ENCODE data around the gene FLOT2. TPM values are rescaled to one million over a fixed set of nuclear protein-coding genes. Genes with fewer than 3 reads are reported as not detected.

Gene FLOT2
- polyA plus RNA-seq, 1 of the 3 experiments (the other 2 are of a cell fraction), result 105 TPM

DNA sequence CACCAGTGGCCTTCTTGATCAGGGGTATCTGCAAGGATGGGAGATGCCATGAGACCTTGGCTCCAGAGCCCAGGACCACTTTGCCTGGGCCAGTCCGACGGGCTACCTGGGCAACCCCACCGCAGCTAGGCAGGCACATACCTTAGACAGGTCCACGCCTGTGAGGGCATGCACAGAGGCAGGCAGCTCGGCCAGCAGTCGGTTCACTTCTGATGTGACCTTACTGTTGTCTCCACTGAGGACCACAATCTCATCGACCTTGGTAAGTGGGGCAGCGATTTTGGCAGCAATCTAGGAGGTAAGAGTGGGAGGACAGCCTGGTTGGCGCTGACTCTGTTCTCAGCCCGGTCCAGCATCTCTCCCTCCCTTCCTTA lies 17.0 kb downstream of the FLOT2 start:
- Histone ChIP-seq H3K9me3 (no peaks in the 10 kb centered on the region), H3K27ac (ENCODE audit: low read depth in 2 of 2, low read length in 1 of 2) (no peak overlapping the region), H3K79me2 (ENCODE audit: insufficient read depth) (no peaks in the 10 kb centered on the region), H3K36me3 (replicated peaks in 1 of 2; ENCODE audit: control insufficient read depth in 1 of 2, insufficient read depth in 2 of 2, low read length in 1 of 2) (peaks cover 17 to 66% of the 10 kb centered on the region in 2 experiments), H3K4me3 (ENCODE audit: low read depth in 2 of 2, low read length in 1 of 2) (no peak overlapping the region), H3K9ac (no peak overlapping the region), H2AFZ (ENCODE audit: low read depth) (no peak overlapping the region), H3K9me2 (no peaks in the 10 kb centered on the region), H4K20me1 (ENCODE audit: insufficient read depth) (no peaks in the 10 kb centered on the region), H3K4me2 (no peak overlapping the region), H3F3A (replicated peaks; ENCODE audit: insufficient read depth) (no peaks in the 10 kb centered on the region), H3K4me1 (ENCODE audit: control insufficient read depth in 1 of 2, insufficient read depth in 2 of 2, low read depth in 1 of 2, low read length in 1 of 2) (no peaks in the 10 kb centered on the region), H3K27me3 (ENCODE audit: insufficient read depth) (no peaks in the 10 kb centered on the region)
- CTCF ChIA-PET, result interaction anchor here (1.7 kb wide), 1 partner anchor 15 kb away, joined by 4 read pairs; no protein-coding TSS in a partner anchor
- no peak for DNase-seq
- no peak for TF ChIP-seq TAF1 (IDR thresholded peaks at IDR 0.05; ENCODE audit: borderline replicate concordance, low read depth, low read length)
- no peak for TF ChIP-seq POLR2AphosphoS5 (IDR thresholded peaks at IDR 0.05; ENCODE audit: low read depth, low read length)
- TF ChIP-seq FOXJ3 (CRISPR knock-in tag; IDR thresholded peaks at IDR 0.05), result no peak
- no peak for TF ChIP-seq YY1 (IDR thresholded peaks at IDR 0.05; ENCODE audit: low read depth)
- no peak for TF ChIP-seq NFIC (IDR thresholded peaks at IDR 0.05; ENCODE audit: borderline replicate concordance)
- TF ChIP-seq, protein P1, sequence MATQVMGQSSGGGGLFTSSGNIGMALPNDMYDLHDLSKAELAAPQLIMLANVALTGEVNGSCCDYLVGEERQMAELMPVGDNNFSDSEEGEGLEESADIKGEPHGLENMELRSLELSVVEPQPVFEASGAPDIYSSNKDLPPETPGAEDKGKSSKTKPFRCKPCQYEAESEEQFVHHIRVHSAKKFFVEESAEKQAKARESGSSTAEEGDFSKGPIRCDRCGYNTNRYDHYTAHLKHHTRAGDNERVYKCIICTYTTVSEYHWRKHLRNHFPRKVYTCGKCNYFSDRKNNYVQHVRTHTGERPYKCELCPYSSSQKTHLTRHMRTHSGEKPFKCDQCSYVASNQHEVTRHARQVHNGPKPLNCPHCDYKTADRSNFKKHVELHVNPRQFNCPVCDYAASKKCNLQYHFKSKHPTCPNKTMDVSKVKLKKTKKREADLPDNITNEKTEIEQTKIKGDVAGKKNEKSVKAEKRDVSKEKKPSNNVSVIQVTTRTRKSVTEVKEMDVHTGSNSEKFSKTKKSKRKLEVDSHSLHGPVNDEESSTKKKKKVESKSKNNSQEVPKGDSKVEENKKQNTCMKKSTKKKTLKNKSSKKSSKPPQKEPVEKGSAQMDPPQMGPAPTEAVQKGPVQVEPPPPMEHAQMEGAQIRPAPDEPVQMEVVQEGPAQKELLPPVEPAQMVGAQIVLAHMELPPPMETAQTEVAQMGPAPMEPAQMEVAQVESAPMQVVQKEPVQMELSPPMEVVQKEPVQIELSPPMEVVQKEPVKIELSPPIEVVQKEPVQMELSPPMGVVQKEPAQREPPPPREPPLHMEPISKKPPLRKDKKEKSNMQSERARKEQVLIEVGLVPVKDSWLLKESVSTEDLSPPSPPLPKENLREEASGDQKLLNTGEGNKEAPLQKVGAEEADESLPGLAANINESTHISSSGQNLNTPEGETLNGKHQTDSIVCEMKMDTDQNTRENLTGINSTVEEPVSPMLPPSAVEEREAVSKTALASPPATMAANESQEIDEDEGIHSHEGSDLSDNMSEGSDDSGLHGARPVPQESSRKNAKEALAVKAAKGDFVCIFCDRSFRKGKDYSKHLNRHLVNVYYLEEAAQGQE (IDR thresholded peaks at IDR 0.05; ENCODE audit: low read depth, low read length), result no peak
- TF ChIP-seq GATA2 (CRISPR knock-in tag; IDR thresholded peaks at IDR 0.05), result no peak
- TF ChIP-seq, protein P2, sequence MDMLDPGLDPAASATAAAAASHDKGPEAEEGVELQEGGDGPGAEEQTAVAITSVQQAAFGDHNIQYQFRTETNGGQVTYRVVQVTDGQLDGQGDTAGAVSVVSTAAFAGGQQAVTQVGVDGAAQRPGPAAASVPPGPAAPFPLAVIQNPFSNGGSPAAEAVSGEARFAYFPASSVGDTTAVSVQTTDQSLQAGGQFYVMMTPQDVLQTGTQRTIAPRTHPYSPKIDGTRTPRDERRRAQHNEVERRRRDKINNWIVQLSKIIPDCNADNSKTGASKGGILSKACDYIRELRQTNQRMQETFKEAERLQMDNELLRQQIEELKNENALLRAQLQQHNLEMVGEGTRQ (IDR thresholded peaks at IDR 0.05; ENCODE audit: borderline replicate concordance, low read depth, low read length), result no peak
- no peak for TF ChIP-seq GABPA (IDR thresholded peaks at IDR 0.05; ENCODE audit: low read depth)
- no peak for TF ChIP-seq RAD21 (IDR thresholded peaks at IDR 0.05; ENCODE audit: low read length)
- no peak for TF ChIP-seq ELF1 (IDR thresholded peaks at IDR 0.05)
- TF ChIP-seq RXRA (IDR thresholded peaks at IDR 0.05; ENCODE audit: borderline replicate concordance, low read depth), result no peak
- no peak for TF ChIP-seq EP300 (IDR thresholded peaks at IDR 0.05; ENCODE audit: borderline replicate concordance in 1 of 2, low read depth in 1 of 2, low read length in 1 of 2)
- POLR2A ChIA-PET, result no interaction called here
- 100% methylated on average over 2 of the region's 10 CpGs for WGBS (ENCODE audit: low lambda C conversion rate)

GRCh38 chr17:28879886-28880571 lies 17.5 kb downstream of the FLOT2 start:
- POLR2A ChIA-PET, result no interaction called here
- WGBS (ENCODE audit: low lambda C conversion rate), result 75% methylated on average over 9 of the region's 9 CpGs
- no peaks in the 10 kb centered on the region for H3K4me1 ChIP-seq (ENCODE audit: control insufficient read depth in 1 of 2, insufficient read depth in 2 of 2, low read depth in 1 of 2, low read length in 1 of 2)
- TF ChIP-seq GATA2 (CRISPR knock-in tag; IDR thresholded peaks at IDR 0.05) (no peak), TCF12 (IDR thresholded peaks at IDR 0.05) (no peak), RXRA (IDR thresholded peaks at IDR 0.05; ENCODE audit: borderline replicate concordance, low read depth) (no peak), GABPA (IDR thresholded peaks at IDR 0.05; ENCODE audit: low read depth) (no peak), RFX5 (IDR thresholded peaks at IDR 0.05; ENCODE audit: low read length) (no peak)
- TF ChIP-seq, protein P3, sequence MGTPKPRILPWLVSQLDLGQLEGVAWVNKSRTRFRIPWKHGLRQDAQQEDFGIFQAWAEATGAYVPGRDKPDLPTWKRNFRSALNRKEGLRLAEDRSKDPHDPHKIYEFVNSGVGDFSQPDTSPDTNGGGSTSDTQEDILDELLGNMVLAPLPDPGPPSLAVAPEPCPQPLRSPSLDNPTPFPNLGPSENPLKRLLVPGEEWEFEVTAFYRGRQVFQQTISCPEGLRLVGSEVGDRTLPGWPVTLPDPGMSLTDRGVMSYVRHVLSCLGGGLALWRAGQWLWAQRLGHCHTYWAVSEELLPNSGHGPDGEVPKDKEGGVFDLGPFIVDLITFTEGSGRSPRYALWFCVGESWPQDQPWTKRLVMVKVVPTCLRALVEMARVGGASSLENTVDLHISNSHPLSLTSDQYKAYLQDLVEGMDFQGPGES (IDR thresholded peaks at IDR 0.05; ENCODE audit: low read depth, low read length), result no peak
- TF ChIP-seq, protein P1 (IDR thresholded peaks at IDR 0.05; ENCODE audit: low read depth, low read length), result no peak
- TF ChIP-seq, protein P2 (IDR thresholded peaks at IDR 0.05; ENCODE audit: borderline replicate concordance, low read depth, low read length), result no peak

More at GRCh38 chr17:28879886-28880571, 17.5 kb downstream of the FLOT2 start:
- Histone ChIP-seq H4K20me1 (ENCODE audit: insufficient read depth) (no peaks in the 10 kb centered on the region), H3K36me3 (replicated peaks in 1 of 2; ENCODE audit: control insufficient read depth in 1 of 2, insufficient read depth in 2 of 2, low read length in 1 of 2) (peaks cover 17 to 61% of the 10 kb centered on the region in 2 experiments), H3K27ac (ENCODE audit: low read depth in 2 of 2, low read length in 1 of 2) (no peak overlapping the region), H2AFZ (ENCODE audit: low read depth) (no peak overlapping the region), H3F3A (replicated peaks; ENCODE audit: insufficient read depth) (no peaks in the 10 kb centered on the region), H3K4me2 (no peak overlapping the region), H3K9me2 (no peaks in the 10 kb centered on the region), H3K9me3 (no peaks in the 10 kb centered on the region), H3K27me3 (ENCODE audit: insufficient read depth) (no peaks in the 10 kb centered on the region), H3K9ac (no peak overlapping the region), H3K4me3 (ENCODE audit: low read depth in 2 of 2, low read length in 1 of 2) (no peak overlapping the region), H3K79me2 (ENCODE audit: insufficient read depth) (no peaks in the 10 kb centered on the region)
- no peak for DNase-seq
- CTCF ChIA-PET, result interaction anchor here (0.6 to 1.7 kb wide), 4 partner anchors 16 to 173 kb away, joined by 3 to 18 read pairs (median 4); no protein-coding TSS in a partner anchor
